Peyer's patch (tissue), 4 donors: ENCODE data around the gene POLR1D. TPM values are rescaled to one million over a fixed set of nuclear protein-coding genes. Genes with fewer than 3 reads are reported as not detected.

ENCODE experiments used
- DNase-seq, 3 donors: peaks; one replicate each; pipeline ENCODE4 v3.0.0-alpha.2; 2017 to 2019
- H3K27ac ChIP-seq, 4 donors: fragments of 200-600 bp; sonication (generic); one replicate each; pipeline ENCODE4 v1.5.1; 2016 to 2019
- H3K27me3 ChIP-seq, 2 donors: fragments of 200-600 bp; sonication (generic); one replicate each; pipeline ENCODE4 v1.5.1; 2019
- H3K36me3 ChIP-seq, 3 donors: fragments of 200-600 bp; sonication (generic); one replicate each; pipeline ENCODE4 v1.5.1; 2016 to 2019
- H3K4me1 ChIP-seq, 4 donors: fragments of 200-600 bp; sonication (generic); one replicate each; pipeline ENCODE4 v1.5.1; 2016 to 2019
- H3K4me3 ChIP-seq, 4 donors: fragments of 200-600 bp; sonication (generic); 1 replicate in 3 of 4; 2 replicates in 1 of 4; pipeline ENCODE4 v1.5.1; 2016 to 2019; ENCODE audit warnings: mild to moderate bottlenecking in 1 of 4
- H3K9me3 ChIP-seq, 4 donors: fragments of 200-600 bp; sonication (generic); one replicate each; pipeline ENCODE4 v1.5.1; 2016 to 2019; ENCODE audit warnings: mild to moderate bottlenecking in 1 of 4
- POLR2A ChIP-seq, 2 donors: fragments of 450-650 bp; IDR thresholded peaks; one replicate each; pipeline ENCODE4 v1.5.1; 2017; ENCODE audit warnings: antibody characterized with exemption in 2 of 2, mild to moderate bottlenecking in 2 of 2, moderate library complexity in 2 of 2
- total RNA-seq, 4 donors: library from RNA; depleted of rRNA; stranded (reverse); fragments of >200 nt; gene quantifications; one replicate each; pipeline ENCODE4 v1.1.0, GENCODE V29; 2016
- TF ChIP-seq, protein P1 (sequence below), 6 experiments: fragments of 450-650 bp in 4 of 6; fragments of 200-600 bp in 2 of 6; sonication (generic) in 1 of 6; IDR thresholded peaks; one replicate each; pipeline ENCODE4 v1.5.1; 2017 to 2019; ENCODE audit warnings: antibody characterized with exemption in 6 of 6, mild to moderate bottlenecking in 3 of 6, moderate library complexity in 1 of 6

POLR1D gene
- total RNA-seq, 4 donors from 2014 or later: 83.3 to 104 (median 90.5) TPM

DNA sequence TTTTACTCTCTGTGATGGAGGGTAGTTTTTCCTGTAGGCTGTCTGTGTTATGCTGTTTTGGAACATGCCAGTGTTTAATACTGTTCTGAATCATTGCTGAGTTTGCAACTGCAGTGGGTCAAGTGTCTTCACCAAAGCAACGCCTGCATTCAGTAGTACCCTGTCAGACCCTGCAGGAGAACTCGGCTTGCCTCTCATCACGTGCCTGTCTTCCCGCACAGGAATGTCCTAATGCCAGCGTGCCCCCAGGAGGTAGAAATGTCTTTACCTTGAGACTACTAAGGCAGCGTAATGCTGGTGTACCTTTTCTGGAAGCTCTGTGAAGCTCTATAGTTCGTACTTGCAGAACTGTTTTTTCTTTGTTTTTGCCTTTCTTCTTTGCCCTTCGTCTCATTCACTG lies 42.3 kb downstream of the POLR1D start:
- no peaks in the 10 kb centered on the region for H3K27me3 ChIP-seq
- no peak overlapping the region for H3K27ac ChIP-seq
- DNase-seq: no peak
- H3K4me1 ChIP-seq: peaks cover 0 to 5% (median 1%) of the 10 kb centered on the region in 4 donors
- H3K4me3 ChIP-seq: no peak overlapping the region
- TF ChIP-seq, protein P1, sequence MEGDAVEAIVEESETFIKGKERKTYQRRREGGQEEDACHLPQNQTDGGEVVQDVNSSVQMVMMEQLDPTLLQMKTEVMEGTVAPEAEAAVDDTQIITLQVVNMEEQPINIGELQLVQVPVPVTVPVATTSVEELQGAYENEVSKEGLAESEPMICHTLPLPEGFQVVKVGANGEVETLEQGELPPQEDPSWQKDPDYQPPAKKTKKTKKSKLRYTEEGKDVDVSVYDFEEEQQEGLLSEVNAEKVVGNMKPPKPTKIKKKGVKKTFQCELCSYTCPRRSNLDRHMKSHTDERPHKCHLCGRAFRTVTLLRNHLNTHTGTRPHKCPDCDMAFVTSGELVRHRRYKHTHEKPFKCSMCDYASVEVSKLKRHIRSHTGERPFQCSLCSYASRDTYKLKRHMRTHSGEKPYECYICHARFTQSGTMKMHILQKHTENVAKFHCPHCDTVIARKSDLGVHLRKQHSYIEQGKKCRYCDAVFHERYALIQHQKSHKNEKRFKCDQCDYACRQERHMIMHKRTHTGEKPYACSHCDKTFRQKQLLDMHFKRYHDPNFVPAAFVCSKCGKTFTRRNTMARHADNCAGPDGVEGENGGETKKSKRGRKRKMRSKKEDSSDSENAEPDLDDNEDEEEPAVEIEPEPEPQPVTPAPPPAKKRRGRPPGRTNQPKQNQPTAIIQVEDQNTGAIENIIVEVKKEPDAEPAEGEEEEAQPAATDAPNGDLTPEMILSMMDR (IDR thresholded peaks at IDR 0.05): no peak
- H3K9me3 ChIP-seq: no peaks in the 10 kb centered on the region
- H3K36me3 ChIP-seq: peaks cover 0 to 21% (median 0%) of the 10 kb centered on the region in 3 donors

- no peak for TF ChIP-seq POLR2A (IDR thresholded peaks at IDR 0.05)
- TF ChIP-seq, protein P1 (IDR thresholded peaks at IDR 0.05): no peak
- Histone ChIP-seq H3K4me3 (no peak overlapping the region), H3K36me3 (peaks cover 0 to 21% (median 0%) of the 10 kb centered on the region in 3 donors), H3K27ac (no peak overlapping the region), H3K4me1 (no peaks in the 10 kb centered on the region), H3K9me3 (no peaks in the 10 kb centered on the region), H3K27me3 (no peaks in the 10 kb centered on the region)
- DNase-seq: no peak
Observed at GRCh38 chr13:27665333-27665732, 43.6 kb downstream of the POLR1D start.

DNA sequence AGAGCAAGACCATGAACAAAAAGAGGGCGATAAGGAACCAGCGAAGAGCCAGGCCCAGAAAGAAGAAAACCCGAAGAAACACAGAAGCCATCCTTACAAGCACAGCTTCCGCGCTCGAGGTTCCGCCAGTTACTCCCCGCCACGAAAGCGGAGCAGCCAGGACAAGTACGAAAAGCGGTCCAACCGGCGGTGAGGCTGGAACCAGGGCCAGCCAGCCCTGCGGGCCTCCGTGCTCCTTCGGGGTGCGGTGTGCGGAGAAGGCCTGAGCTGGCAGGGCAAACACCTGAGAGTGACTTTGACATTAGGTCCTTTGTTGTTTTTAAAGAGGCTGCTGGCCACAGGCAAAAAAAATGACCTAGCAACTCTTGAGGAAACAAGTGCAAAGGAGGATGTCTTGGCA lies 44.1 kb downstream of the POLR1D start:
- H3K9me3 ChIP-seq: no peaks in the 10 kb centered on the region
- H3K27me3 ChIP-seq: no peaks in the 10 kb centered on the region
- H3K27ac ChIP-seq: no peak overlapping the region
- peaks cover 0 to 21% (median 0%) of the 10 kb centered on the region in 3 donors for H3K36me3 ChIP-seq
- no peak for DNase-seq
- no peak for TF ChIP-seq POLR2A (IDR thresholded peaks at IDR 0.05)
- TF ChIP-seq, protein P1 (IDR thresholded peaks at IDR 0.05): no peak
- no peaks in the 10 kb centered on the region for H3K4me1 ChIP-seq
- H3K4me3 ChIP-seq: no peak overlapping the region

GRCh38 chr13:27666951-27667350 lies 45.3 kb downstream of the POLR1D start:
- H3K4me1 ChIP-seq: no peaks in the 10 kb centered on the region
- peaks cover 0 to 21% (median 0%) of the 10 kb centered on the region in 3 donors for H3K36me3 ChIP-seq
- H3K4me3 ChIP-seq: no peak overlapping the region
- no peak for TF ChIP-seq POLR2A (IDR thresholded peaks at IDR 0.05)
- TF ChIP-seq, protein P1 (IDR thresholded peaks at IDR 0.05): no peak
- no peak for DNase-seq
- H3K27ac ChIP-seq: no peak overlapping the region
- no peaks in the 10 kb centered on the region for H3K27me3 ChIP-seq
- no peaks in the 10 kb centered on the region for H3K9me3 ChIP-seq

DNA sequence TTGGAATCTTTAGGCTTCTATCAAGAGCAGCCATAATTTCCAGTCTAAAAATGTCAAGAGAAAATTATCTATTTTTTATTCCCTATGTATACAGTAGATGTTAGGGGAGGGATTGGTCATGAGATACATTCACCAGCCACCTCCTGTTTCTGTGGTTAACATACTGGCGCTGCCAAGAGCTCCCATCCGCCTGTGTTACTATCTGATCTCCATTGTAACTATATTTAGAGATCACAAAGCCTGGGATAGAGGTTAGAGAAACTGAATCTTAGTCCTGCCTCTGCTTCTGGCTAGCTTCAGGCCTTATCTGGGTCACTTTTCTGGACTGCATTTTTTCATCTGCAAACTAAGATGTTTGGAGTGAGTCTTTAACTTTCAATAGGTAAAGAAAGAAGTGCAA lies 46.3 kb downstream of the POLR1D start:
- Histone ChIP-seq H3K27ac (no peak overlapping the region), H3K36me3 (peaks cover 0 to 21% (median 0%) of the 10 kb centered on the region in 3 donors), H3K27me3 (no peaks in the 10 kb centered on the region), H3K4me3 (no peak overlapping the region), H3K4me1 (no peaks in the 10 kb centered on the region), H3K9me3 (no peaks in the 10 kb centered on the region)
- no peak for DNase-seq
- TF ChIP-seq POLR2A (IDR thresholded peaks at IDR 0.05): no peak
- TF ChIP-seq, protein P1 (IDR thresholded peaks at IDR 0.05): no peak

- Histone ChIP-seq H3K4me1 (no peaks in the 10 kb centered on the region), H3K9me3 (no peaks in the 10 kb centered on the region), H3K27me3 (no peaks in the 10 kb centered on the region), H3K36me3 (peaks cover 0 to 19% (median 0%) of the 10 kb centered on the region in 3 donors), H3K4me3 (no peak overlapping the region), H3K27ac (no peak overlapping the region)
- TF ChIP-seq, protein P1 (IDR thresholded peaks at IDR 0.05): no peak
- TF ChIP-seq POLR2A (IDR thresholded peaks at IDR 0.05): no peak
- no peak for DNase-seq
Observed at GRCh38 chr13:27670861-27671260, 49.2 kb downstream of the POLR1D start.
